HEK293 (cell line): ENCODE measurements around the gene ENTREP3.

ENCODE experiments used
- ELK4 ChIP-seq: IDR thresholded peaks from 2 replicates; pipeline ENCODE4 v1.6.1; 2011; ENCODE audit warnings: mild to moderate bottlenecking, low read depth, low read length, borderline replicate concordance
- FEZF1 ChIP-seq: fragments of 450-650 bp; formaldehyde crosslinking; IDR thresholded peaks from 2 replicates; pipeline ENCODE4 v1.5.1; 2016; ENCODE audit warnings: missing biosample characterization, missing genetic modification characterization
- KLF16 ChIP-seq: fragments of 450-650 bp; formaldehyde crosslinking; IDR thresholded peaks from 2 replicates; pipeline ENCODE4 v1.5.1; 2017; ENCODE audit warnings: missing biosample characterization, missing genetic modification characterization
- MYNN ChIP-seq: fragments of 450-650 bp; formaldehyde crosslinking; IDR thresholded peaks from 2 replicates; pipeline ENCODE4 v1.5.1; 2016; ENCODE audit warnings: missing biosample characterization, missing genetic modification characterization, borderline replicate concordance
- PRDM1 ChIP-seq: fragments of 450-650 bp; formaldehyde crosslinking; IDR thresholded peaks from 2 replicates; pipeline ENCODE4; 2016; ENCODE audit warnings: missing biosample characterization, missing genetic modification characterization
- SP2 ChIP-seq: fragments of 450-650 bp; formaldehyde crosslinking; IDR thresholded peaks from 2 replicates; pipeline ENCODE4 v1.5.1; 2016; ENCODE audit warnings: missing biosample characterization, missing genetic modification characterization
- SP3 ChIP-seq: fragments of 450-650 bp; formaldehyde crosslinking; IDR thresholded peaks from 2 replicates; pipeline ENCODE4 v1.5.1; 2016; ENCODE audit warnings: missing biosample characterization, missing genetic modification characterization
- TSHZ1 ChIP-seq: fragments of 450-650 bp; formaldehyde crosslinking; IDR thresholded peaks from 2 replicates; pipeline ENCODE4 v1.5.1; 2016; ENCODE audit warnings: missing biosample characterization, missing genetic modification characterization, borderline replicate concordance
- ZBTB44 ChIP-seq: fragments of 450-650 bp; IDR thresholded peaks from 2 replicates; pipeline ENCODE4 v1.5.1; 2018; ENCODE audit warnings: missing biosample characterization, mild to moderate bottlenecking, missing genetic modification characterization
- ZBTB48 ChIP-seq: fragments of 450-650 bp; formaldehyde crosslinking; IDR thresholded peaks from 2 replicates; pipeline ENCODE4 v1.5.1; 2016; ENCODE audit warnings: missing biosample characterization, missing genetic modification characterization
- ZNF121 ChIP-seq: fragments of 450-650 bp; formaldehyde crosslinking; IDR thresholded peaks from 2 replicates; pipeline ENCODE4 v1.5.1; 2016; ENCODE audit warnings: missing biosample characterization, missing genetic modification characterization
- ZNF132 ChIP-seq: fragments of 450-650 bp; formaldehyde crosslinking; IDR thresholded peaks from 2 replicates; pipeline ENCODE4 v1.5.1; 2017; ENCODE audit warnings: missing biosample characterization, missing genetic modification characterization, borderline replicate concordance
- ZNF133 ChIP-seq: fragments of 450-650 bp; formaldehyde crosslinking; IDR thresholded peaks from 2 replicates; pipeline ENCODE4 v1.5.1; 2016; ENCODE audit warnings: missing biosample characterization, missing genetic modification characterization
- ZNF175 ChIP-seq: fragments of 450-650 bp; formaldehyde crosslinking; IDR thresholded peaks from 2 replicates; pipeline ENCODE4 v1.5.1; 2016; ENCODE audit warnings: missing biosample characterization, missing genetic modification characterization
- ZNF184 ChIP-seq: fragments of 450-650 bp; IDR thresholded peaks from 2 replicates; pipeline ENCODE4 v1.5.1; 2018; ENCODE audit warnings: missing biosample characterization, mild to moderate bottlenecking, missing genetic modification characterization
- ZNF23 ChIP-seq: fragments of 450-650 bp; formaldehyde crosslinking; IDR thresholded peaks from 2 replicates; pipeline ENCODE4 v1.5.1; 2016; ENCODE audit warnings: missing biosample characterization, missing genetic modification characterization, borderline replicate concordance
- ZNF239 ChIP-seq: fragments of 450-650 bp; formaldehyde crosslinking; IDR thresholded peaks from 2 replicates; pipeline ENCODE4 v1.5.1; 2016; ENCODE audit warnings: missing biosample characterization, missing genetic modification characterization
- ZNF416 ChIP-seq: fragments of 450-650 bp; formaldehyde crosslinking; IDR thresholded peaks from 2 replicates; pipeline ENCODE4 v1.5.1; 2016; ENCODE audit warnings: missing biosample characterization, missing genetic modification characterization
- ZNF521 ChIP-seq: fragments of 450-650 bp; formaldehyde crosslinking; IDR thresholded peaks from 2 replicates; pipeline ENCODE4 v1.5.1; 2017; ENCODE audit warnings: missing biosample characterization, mild to moderate bottlenecking, missing genetic modification characterization
- ZNF544 ChIP-seq: fragments of 450-650 bp; formaldehyde crosslinking; IDR thresholded peaks from 2 replicates; pipeline ENCODE4 v1.5.0; 2017; ENCODE audit warnings: missing biosample characterization, missing genetic modification characterization
- ZNF548 ChIP-seq: fragments of 450-650 bp; formaldehyde crosslinking; IDR thresholded peaks from 2 replicates; pipeline ENCODE4 v1.5.1; 2016; ENCODE audit warnings: missing biosample characterization, missing genetic modification characterization
- ZNF555 ChIP-seq: fragments of 450-650 bp; formaldehyde crosslinking; conservative IDR thresholded peaks from 2 replicates; pipeline ENCODE4 v1.5.1; 2017; ENCODE audit warnings: missing biosample characterization, mild to moderate bottlenecking, missing genetic modification characterization, inconsistent platforms
- ZNF585B ChIP-seq: fragments of 450-650 bp; formaldehyde crosslinking; IDR thresholded peaks from 2 replicates; pipeline ENCODE4 v1.5.1; 2016; ENCODE audit warnings: missing biosample characterization, missing genetic modification characterization
- ZNF621 ChIP-seq: fragments of 450-650 bp; formaldehyde crosslinking; IDR thresholded peaks from 2 replicates; pipeline ENCODE4 v1.5.1; 2017; ENCODE audit warnings: missing biosample characterization, missing genetic modification characterization
- ZNF639 ChIP-seq: fragments of 450-650 bp; formaldehyde crosslinking; IDR thresholded peaks from 2 replicates; pipeline ENCODE4 v1.5.1; 2016; ENCODE audit warnings: missing biosample characterization, missing genetic modification characterization
- ZNF692 ChIP-seq: fragments of 450-650 bp; formaldehyde crosslinking; IDR thresholded peaks from 2 replicates; pipeline ENCODE4 v1.5.1; 2016; ENCODE audit warnings: missing biosample characterization, missing genetic modification characterization
- ZNF792 ChIP-seq: fragments of 450-650 bp; formaldehyde crosslinking; IDR thresholded peaks from 2 replicates; pipeline ENCODE4 v1.5.1; 2016; ENCODE audit warnings: missing biosample characterization, missing genetic modification characterization
- ZNF843 ChIP-seq: fragments of 450-650 bp; formaldehyde crosslinking; IDR thresholded peaks from 2 replicates; pipeline ENCODE4 v1.5.1; 2016; ENCODE audit warnings: missing biosample characterization, missing genetic modification characterization
- ZXDB ChIP-seq: fragments of 450-650 bp; formaldehyde crosslinking; IDR thresholded peaks from 2 replicates; pipeline ENCODE4 v1.5.1; 2016; ENCODE audit warnings: missing biosample characterization, missing genetic modification characterization
- TF ChIP-seq, protein P1 (sequence below): fragments of 450-650 bp; IDR thresholded peaks from 2 replicates; pipeline ENCODE4 v1.5.1; 2018; ENCODE audit warnings: missing biosample characterization, missing genetic modification characterization

ENTREP3 gene

GRCh38 chr1:155227261-155228095, 27.8 kb downstream of the ENTREP3 start (continued):
- TF ChIP-seq FEZF1 (tag by site-specific recombination), result no peak
- TF ChIP-seq ZNF121 (tag by site-specific recombination), result no peak
- TF ChIP-seq ZNF239 (tag by site-specific recombination), result no peak
- no peak for TF ChIP-seq ZNF548 (tag by site-specific recombination)
- no peak for TF ChIP-seq ZNF692 (tag by site-specific recombination)
- TF ChIP-seq PRDM1 (tag by site-specific recombination), result no peak
- TF ChIP-seq ZXDB (tag by site-specific recombination), result no peak
- no peak for TF ChIP-seq ZNF621 (tag by site-specific recombination)
- TF ChIP-seq ELK4, result no peak
- TF ChIP-seq ZBTB48 (tag by site-specific recombination), result peak; percentile 68; the same call in 1 of the 2 replicates
- TF ChIP-seq ZNF792 (tag by site-specific recombination), result peak; percentile 73; the same call in 1 of the 2 replicates
- no peak for TF ChIP-seq ZNF555 (tag by site-specific recombination)
- no peak for TF ChIP-seq ZNF544
- TF ChIP-seq ZBTB44 (tag by site-specific recombination), result 0 out of 2 replicates have a peak, but pooled peaks have one; percentile 22
- no peak for TF ChIP-seq ZNF843
- TF ChIP-seq SP2, result peak; percentile 97
- TF ChIP-seq ZNF184 (tag by site-specific recombination), result no peak
- TF ChIP-seq, protein P1, sequence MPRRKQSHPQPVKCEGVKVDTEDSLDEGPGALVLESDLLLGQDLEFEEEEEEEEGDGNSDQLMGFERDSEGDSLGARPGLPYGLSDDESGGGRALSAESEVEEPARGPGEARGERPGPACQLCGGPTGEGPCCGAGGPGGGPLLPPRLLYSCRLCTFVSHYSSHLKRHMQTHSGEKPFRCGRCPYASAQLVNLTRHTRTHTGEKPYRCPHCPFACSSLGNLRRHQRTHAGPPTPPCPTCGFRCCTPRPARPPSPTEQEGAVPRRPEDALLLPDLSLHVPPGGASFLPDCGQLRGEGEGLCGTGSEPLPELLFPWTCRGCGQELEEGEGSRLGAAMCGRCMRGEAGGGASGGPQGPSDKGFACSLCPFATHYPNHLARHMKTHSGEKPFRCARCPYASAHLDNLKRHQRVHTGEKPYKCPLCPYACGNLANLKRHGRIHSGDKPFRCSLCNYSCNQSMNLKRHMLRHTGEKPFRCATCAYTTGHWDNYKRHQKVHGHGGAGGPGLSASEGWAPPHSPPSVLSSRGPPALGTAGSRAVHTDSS (tag by site-specific recombination), result 0 out of 2 replicates have a peak, but pooled peaks have one; percentile 32
- no peak for TF ChIP-seq ZNF132 (tag by site-specific recombination)
- TF ChIP-seq KLF16 (tag by site-specific recombination), result peak; percentile 35; the same call in 1 of the 2 replicates
- no peak for TF ChIP-seq TSHZ1 (tag by site-specific recombination)
- TF ChIP-seq SP3 (tag by site-specific recombination), result peak; percentile 66
- TF ChIP-seq ZNF639, result no peak
- no peak for TF ChIP-seq ZNF416 (tag by site-specific recombination)
- no peak for TF ChIP-seq MYNN (tag by site-specific recombination)
- no peak for TF ChIP-seq ZNF23 (tag by site-specific recombination)
- TF ChIP-seq ZNF133 (tag by site-specific recombination), result no peak
- TF ChIP-seq ZNF521, result no peak
- TF ChIP-seq ZNF585B, result no peak
- no peak for TF ChIP-seq ZNF175 (tag by site-specific recombination)
